ENCODE data around the gene SBF2. TPM values are rescaled to one million over a fixed set of nuclear protein-coding genes. Genes with fewer than 3 reads are reported as not detected.

Gene SBF2
- polyA plus RNA-seq, 1 donor from 2014 or later, result 53.4 TPM

DNA sequence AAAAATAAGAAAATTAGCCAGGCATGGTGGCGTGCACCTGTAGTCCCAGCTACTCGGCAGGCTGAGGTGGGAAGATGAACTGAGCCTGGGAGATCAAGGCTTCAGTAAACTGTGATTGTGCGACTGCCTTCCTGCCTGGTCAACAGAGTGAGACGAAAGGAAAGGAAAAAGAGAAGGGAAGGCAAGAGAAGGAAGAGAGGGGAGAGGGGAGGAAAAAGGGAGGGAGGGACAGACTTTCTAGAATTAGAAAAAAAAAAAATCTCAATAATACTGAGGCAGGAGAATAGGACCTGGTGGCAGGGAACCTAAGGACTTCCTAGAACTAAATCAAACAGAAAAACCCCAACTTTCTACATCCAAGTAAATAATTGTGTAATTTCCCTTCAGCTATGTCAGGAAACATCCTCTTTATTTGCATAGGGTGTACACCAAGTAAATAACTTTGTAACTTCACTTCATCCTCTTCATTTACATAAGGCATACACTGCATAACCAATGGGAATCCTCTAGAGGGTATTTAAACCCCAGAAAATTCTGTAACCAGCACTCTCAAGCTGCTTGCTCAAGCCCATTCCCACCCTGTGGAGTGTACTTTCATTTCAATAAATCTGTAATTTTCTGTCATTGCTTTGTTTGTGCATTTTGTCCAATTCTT, 8.7 kb downstream of the SBF2 start:
- Histone ChIP-seq H3K9me3 (ENCODE audit: low read length) (no peaks in the 10 kb centered on the region), H3K79me2 (replicated peaks; ENCODE audit: insufficient read depth, low read length) (peaks cover 23% of the 10 kb centered on the region), H3K4me3 (ENCODE audit: low read length) (no peak overlapping the region), H3K9ac (ENCODE audit: low read length) (no peak overlapping the region), H3F3A (ENCODE audit: insufficient read depth, low read length, poor library complexity, severe bottlenecking) (no peaks in the 10 kb centered on the region), H3K9me2 (ENCODE audit: insufficient read depth, low read length) (no peaks in the 10 kb centered on the region), H4K20me1 (ENCODE audit: insufficient read depth) (no peaks in the 10 kb centered on the region), H3K36me3 (ENCODE audit: insufficient read depth, low read length) (no peaks in the 10 kb centered on the region), H3K27me3 (ENCODE audit: insufficient read depth, low read depth, low read length) (no peaks in the 10 kb centered on the region), H3K4me2 (ENCODE audit: low read length) (no peak overlapping the region), H2AFZ (ENCODE audit: low read depth, low read length) (no peak overlapping the region), H3K27ac (ENCODE audit: low read length) (no peak overlapping the region)
- TF ChIP-seq SMC3 (conservative IDR thresholded peaks at IDR 0.05; ENCODE audit: poor library complexity), result no peak
- no peak for TF ChIP-seq EZH2 (IDR thresholded peaks at IDR 0.05; ENCODE audit: borderline replicate concordance, insufficient read depth, low read length, poor library complexity, severe bottlenecking)
- no peak for TF ChIP-seq RAD21 (conservative IDR thresholded peaks at IDR 0.05)
- no peak for TF ChIP-seq TAF1 (IDR thresholded peaks at IDR 0.05; ENCODE audit: low read depth)
- no peak for TF ChIP-seq EP300 (conservative IDR thresholded peaks at IDR 0.05; ENCODE audit: poor library complexity, severe bottlenecking)
- TF ChIP-seq, protein P1, sequence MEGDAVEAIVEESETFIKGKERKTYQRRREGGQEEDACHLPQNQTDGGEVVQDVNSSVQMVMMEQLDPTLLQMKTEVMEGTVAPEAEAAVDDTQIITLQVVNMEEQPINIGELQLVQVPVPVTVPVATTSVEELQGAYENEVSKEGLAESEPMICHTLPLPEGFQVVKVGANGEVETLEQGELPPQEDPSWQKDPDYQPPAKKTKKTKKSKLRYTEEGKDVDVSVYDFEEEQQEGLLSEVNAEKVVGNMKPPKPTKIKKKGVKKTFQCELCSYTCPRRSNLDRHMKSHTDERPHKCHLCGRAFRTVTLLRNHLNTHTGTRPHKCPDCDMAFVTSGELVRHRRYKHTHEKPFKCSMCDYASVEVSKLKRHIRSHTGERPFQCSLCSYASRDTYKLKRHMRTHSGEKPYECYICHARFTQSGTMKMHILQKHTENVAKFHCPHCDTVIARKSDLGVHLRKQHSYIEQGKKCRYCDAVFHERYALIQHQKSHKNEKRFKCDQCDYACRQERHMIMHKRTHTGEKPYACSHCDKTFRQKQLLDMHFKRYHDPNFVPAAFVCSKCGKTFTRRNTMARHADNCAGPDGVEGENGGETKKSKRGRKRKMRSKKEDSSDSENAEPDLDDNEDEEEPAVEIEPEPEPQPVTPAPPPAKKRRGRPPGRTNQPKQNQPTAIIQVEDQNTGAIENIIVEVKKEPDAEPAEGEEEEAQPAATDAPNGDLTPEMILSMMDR (IDR thresholded peaks at IDR 0.05; ENCODE audit: poor library complexity, severe bottlenecking), result no peak
- TF ChIP-seq MXI1 (conservative IDR thresholded peaks at IDR 0.05; ENCODE audit: poor library complexity, severe bottlenecking), result no peak
- no peak for TF ChIP-seq POLR2AphosphoS5 (IDR thresholded peaks at IDR 0.05)
- TF ChIP-seq, protein P2, sequence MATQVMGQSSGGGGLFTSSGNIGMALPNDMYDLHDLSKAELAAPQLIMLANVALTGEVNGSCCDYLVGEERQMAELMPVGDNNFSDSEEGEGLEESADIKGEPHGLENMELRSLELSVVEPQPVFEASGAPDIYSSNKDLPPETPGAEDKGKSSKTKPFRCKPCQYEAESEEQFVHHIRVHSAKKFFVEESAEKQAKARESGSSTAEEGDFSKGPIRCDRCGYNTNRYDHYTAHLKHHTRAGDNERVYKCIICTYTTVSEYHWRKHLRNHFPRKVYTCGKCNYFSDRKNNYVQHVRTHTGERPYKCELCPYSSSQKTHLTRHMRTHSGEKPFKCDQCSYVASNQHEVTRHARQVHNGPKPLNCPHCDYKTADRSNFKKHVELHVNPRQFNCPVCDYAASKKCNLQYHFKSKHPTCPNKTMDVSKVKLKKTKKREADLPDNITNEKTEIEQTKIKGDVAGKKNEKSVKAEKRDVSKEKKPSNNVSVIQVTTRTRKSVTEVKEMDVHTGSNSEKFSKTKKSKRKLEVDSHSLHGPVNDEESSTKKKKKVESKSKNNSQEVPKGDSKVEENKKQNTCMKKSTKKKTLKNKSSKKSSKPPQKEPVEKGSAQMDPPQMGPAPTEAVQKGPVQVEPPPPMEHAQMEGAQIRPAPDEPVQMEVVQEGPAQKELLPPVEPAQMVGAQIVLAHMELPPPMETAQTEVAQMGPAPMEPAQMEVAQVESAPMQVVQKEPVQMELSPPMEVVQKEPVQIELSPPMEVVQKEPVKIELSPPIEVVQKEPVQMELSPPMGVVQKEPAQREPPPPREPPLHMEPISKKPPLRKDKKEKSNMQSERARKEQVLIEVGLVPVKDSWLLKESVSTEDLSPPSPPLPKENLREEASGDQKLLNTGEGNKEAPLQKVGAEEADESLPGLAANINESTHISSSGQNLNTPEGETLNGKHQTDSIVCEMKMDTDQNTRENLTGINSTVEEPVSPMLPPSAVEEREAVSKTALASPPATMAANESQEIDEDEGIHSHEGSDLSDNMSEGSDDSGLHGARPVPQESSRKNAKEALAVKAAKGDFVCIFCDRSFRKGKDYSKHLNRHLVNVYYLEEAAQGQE (IDR thresholded peaks at IDR 0.05; ENCODE audit: borderline replicate concordance), result no peak

DNA sequence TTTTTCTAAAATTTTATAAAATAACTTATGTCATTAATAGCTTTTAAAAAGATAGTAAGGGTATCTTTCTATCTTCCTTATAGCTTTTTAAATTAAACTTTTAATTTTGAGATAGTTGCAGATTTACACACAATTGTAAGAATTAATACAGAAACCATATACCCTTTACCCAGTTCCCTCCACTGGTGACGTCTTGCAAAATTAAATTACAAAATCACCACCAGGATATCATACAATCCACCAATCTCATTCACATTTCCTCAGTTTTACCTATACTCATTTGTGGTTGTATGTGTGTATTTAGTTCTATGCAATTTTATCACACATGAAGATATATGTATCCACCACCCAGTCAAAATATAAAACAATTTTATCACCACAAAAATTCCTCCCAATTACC, 10.0 kb downstream of the SBF2 start:
- Histone ChIP-seq H3K4me3 (ENCODE audit: low read length) (no peak overlapping the region), H3K79me2 (replicated peaks; ENCODE audit: insufficient read depth, low read length) (peaks cover 19% of the 10 kb centered on the region), H2AFZ (ENCODE audit: low read depth, low read length) (no peak overlapping the region), H3K27me3 (ENCODE audit: insufficient read depth, low read depth, low read length) (no peaks in the 10 kb centered on the region), H3K27ac (ENCODE audit: low read length) (no peak overlapping the region), H3K9me2 (ENCODE audit: insufficient read depth, low read length) (no peaks in the 10 kb centered on the region), H3K9me3 (ENCODE audit: low read length) (no peaks in the 10 kb centered on the region), H4K20me1 (ENCODE audit: insufficient read depth) (no peaks in the 10 kb centered on the region), H3K9ac (ENCODE audit: low read length) (no peak overlapping the region), H3K4me2 (ENCODE audit: low read length) (no peak overlapping the region), H3K36me3 (ENCODE audit: insufficient read depth, low read length) (no peaks in the 10 kb centered on the region), H3F3A (ENCODE audit: insufficient read depth, low read length, poor library complexity, severe bottlenecking) (no peaks in the 10 kb centered on the region)
- no peak for TF ChIP-seq EP300 (conservative IDR thresholded peaks at IDR 0.05; ENCODE audit: poor library complexity, severe bottlenecking)
- TF ChIP-seq, protein P1 (IDR thresholded peaks at IDR 0.05; ENCODE audit: poor library complexity, severe bottlenecking), result no peak
- TF ChIP-seq SMC3 (conservative IDR thresholded peaks at IDR 0.05; ENCODE audit: poor library complexity), result no peak
- no peak for TF ChIP-seq RAD21 (conservative IDR thresholded peaks at IDR 0.05)
- no peak for TF ChIP-seq MXI1 (conservative IDR thresholded peaks at IDR 0.05; ENCODE audit: poor library complexity, severe bottlenecking)
- no peak for TF ChIP-seq EZH2 (IDR thresholded peaks at IDR 0.05; ENCODE audit: borderline replicate concordance, insufficient read depth, low read length, poor library complexity, severe bottlenecking)
- no peak for TF ChIP-seq POLR2AphosphoS5 (IDR thresholded peaks at IDR 0.05)
- TF ChIP-seq, protein P2 (IDR thresholded peaks at IDR 0.05; ENCODE audit: borderline replicate concordance), result no peak
- no peak for TF ChIP-seq TAF1 (IDR thresholded peaks at IDR 0.05; ENCODE audit: low read depth)
